Stimulated activated CD4-positive, alpha-beta T cell treated with anti-CD3 and anti-CD28 coated beads, Interleukin-2, amount 100 ng/mL, for 24 hours (primary cell): ENCODE data around the gene HOXC6.
"Not testable (repeated sequence)": the region's sequence is repeated elsewhere in the genome, so short reads cannot be mapped to it uniquely, and the experiment has no call there.

Source experiments
- DNase-seq, 2 donors: peaks; one replicate each; pipeline ENCODE4 v3.0.0-alpha.2; 2020

Gene HOXC6

DNA sequence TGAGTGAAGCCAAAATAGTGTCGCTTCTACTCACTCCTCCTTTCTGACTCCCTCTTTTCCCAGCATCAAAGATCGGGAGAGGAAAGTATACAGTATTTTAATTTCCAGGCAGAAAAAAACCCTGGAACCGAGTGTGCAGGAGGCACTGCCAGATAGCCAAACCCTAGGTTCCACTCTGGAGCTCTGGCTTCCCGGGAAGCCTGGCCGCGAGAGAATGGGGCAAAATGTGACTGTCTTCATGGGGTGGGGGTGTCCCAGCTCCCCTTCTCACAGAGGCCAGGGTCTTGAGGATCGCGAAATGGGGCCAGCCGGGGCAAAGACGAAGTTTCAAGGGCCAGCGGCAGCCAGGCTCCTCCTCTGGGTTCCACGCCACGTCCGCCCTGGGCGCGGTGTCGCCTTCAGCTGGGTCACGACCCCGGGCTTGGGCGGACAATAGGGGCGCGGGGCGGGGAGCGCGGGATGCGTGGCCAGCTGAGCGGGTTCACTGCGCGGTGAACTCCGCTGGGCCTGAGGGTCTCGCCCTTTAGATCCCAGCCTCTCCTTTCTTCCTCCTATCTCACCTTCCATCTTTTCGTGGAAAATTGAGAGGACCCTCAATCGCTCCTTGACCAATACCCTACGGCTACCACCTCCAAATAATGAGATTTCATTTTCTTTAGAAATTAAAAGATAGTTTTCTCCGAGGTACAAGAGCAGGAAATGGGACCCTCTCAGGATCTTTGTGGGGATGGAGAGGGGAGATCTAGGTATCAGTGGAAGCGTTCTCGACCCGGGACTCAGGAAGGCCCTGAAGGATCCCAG, 32.1 kb downstream of the HOXC6 start:
- no peak for DNase-seq

DNA sequence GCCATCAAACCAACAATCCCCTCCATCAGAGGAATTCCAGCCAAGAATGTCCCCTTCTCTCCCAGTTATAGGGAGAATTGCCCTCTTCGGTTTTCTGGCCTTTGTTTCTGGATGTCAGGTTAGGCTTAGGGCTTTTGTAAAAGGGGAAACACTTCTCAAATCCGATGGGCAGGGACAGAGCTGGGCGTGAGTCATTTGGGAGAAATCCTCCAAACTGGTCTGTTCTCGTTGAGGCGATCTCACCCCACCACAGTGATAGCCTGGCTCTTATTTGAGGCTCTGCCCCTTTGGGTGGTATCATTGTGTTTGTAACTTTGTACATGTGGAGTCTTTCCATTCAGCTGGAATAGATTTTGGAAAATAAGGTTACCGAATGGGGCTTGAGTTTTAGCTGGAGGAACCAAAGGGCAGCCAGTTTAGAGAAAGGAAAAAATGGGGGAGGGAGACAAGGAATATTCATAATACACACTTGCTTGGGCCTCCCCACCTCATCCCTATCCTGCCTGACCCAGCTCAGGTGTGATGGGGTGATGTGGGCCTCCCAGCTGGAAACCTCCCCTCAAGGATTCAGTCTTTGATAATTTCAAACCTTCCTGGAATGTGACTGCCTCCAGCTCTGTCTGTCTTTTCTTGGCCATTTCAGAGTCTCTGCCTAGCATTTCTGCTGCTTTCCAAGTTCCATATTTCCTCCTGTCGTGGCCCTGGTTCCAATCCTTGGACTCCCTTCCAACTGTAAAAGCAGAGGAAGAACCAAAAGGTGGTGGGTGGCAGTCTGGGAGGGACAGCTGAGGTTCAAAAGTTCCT, 32.9 kb downstream of the HOXC6 start:
- DNase-seq = no peak

DNA sequence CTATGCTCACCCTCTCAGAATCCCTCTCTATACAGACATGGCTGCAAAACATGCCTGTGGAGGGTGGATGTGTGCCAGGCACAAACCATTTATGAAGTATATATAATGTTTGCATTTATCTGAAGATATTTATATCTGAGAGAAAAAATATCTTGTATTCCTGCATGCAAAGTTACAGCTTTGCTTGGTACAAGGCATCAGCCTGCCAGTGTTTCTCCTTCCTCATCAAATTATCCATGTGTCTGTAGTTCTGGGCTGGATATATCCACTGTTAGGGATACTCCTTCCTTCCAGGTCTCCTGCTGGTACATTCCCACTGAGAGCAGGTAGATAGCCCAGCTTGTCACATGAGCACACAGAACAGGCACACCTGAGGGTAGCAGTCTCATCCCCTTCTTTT, 37.4 kb downstream of the HOXC6 start:
- no peak for DNase-seq

DNA sequence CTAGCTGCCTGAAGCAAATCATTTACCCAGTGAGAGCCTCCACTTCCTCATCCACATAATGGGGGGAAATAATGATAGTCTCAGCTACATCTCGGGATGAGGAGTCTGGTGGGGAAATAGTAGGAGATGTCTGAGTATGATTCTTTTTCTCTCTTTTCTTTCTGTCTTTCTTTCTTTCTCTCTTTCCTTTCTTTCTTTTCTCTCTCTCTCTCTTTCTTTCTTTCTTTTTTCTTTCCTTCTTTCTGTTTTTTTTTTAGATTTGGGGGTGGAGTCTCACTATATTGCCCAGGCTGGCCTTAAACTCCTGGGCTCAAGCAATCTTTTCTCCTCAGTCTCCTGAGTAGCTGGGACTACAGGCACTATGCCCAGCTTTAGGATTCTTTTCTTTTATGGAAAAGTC, 38.2 kb downstream of the HOXC6 start:
- no peak for DNase-seq

DNA sequence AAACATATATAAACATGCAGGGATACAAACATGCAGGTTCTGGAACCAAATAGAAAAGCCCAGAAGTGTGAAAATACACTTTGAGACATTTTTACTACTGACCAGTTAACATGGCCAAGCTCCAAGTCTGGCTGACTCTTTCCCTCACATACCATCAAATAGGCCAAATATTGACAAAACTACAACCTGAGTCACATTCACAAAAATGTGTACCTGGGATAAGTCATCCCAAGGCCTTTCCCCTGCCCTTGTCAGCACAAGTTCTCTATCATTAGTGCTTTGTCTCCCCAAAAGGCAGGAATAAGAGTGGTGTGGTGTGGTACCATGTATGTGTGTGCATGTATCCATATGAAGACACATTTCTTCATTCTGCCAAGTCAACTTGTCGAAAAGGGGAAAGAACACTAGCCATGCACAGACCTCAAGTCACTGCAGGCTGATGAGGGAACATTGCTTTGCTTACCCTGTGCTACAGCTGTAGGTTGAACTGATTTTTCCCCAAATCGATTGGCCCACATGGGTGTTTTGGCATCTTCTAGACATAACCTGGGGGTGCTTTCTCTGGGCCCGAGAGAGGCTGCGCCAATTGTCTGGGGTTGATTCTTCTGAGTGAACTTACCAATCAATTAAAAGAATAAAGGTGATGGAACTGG, 40.3 kb downstream of the HOXC6 start:
- DNase-seq = no peak

DNA sequence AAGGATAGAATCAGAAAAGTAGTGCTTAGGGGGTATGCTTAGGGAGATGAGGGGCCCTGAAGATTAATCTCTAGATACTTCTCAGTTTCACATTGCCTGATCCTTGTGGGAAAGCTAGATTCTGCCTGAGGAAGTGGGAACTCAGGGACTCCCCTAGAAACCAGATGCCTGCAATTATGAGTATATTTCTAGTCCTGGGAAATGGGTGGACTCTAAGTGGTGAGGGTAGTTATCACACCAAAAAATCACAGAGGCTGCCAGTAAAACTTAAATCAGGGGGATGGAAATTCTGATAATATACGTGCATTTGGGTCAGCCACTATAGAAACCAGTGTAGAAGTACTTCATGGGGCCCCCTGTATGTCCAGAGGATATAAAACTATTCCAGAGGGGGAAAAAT, 43.7 kb downstream of the HOXC6 start:
- no peak for DNase-seq

DNA sequence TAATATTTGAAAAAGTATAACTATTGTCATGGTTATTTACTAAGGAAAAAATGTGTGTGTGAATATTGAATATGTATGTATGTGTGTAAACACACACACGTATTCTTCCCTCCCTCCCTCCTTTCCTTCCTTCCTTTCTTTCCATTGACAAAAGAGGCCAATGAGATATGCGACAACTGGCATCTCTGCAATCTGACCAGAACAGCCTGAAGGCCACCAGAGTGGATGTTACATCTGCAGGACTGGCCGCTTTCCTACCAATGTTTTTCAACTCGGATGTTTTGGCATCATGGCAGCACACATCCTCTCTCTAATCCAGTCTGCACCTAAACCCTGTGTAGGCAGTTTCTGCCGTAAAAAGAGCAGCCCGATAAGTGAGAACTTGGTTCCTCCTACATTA, 46.1 kb downstream of the HOXC6 start:
- no peak for DNase-seq

DNA sequence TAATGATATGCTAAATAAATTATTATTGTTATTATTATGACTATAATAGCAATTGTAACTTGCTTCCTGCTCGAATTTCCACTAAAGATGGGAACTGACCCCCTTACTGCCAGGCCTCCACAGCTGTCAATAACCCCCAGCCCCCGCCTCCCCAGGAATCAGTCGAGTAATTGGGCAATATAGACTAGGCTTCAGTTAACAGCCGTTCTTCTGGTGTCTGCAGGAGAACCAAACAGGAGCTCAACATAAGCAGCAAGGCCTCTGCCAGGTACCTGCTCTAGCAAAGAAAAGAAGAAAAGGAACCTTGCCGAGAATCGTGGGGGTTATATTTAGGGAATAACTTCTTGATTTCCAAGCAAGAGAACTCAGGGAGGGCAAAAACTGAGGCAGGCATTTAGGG, 47.2 kb downstream of the HOXC6 start:
- no peak for DNase-seq

DNA sequence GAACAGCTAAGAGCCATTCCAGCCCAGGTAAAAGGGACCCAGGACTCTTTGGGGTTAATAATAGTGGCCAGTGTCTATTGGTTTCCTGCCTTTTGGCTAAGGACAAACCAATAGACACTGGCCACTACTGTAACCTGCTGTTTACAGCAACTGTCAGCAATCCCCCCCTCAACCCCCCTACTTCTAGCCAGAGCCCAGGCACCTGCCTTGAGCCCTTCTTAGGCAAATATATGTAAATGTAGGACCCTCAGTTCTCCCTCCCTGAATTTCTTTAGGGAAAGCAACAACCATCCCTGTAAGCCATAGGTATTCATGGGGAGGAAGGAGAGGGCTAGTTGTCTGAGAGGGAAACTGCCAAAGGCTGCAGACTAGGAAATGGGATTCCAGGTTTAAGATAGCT, 47.7 kb downstream of the HOXC6 start:
- no peak for DNase-seq

DNA sequence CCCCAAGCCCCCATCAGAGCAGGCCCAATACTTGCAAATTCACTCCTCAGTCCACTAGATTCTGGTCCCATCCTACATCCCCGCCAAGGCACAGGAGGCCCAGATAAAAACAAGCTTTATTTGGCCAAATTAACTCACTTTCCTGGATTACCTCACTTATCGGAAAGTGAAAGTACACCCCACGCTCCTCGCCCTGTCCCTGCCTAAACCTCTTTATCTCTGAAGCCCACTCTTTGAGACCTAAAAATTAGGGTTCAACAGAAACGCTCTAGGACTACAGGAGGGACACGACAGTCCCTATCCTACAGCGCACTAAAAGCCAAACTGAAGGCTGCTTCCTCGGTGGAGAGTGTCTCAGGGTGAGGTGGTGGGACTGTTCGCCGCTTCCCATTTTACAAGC, 49.6 kb downstream of the HOXC6 start:
- not testable (repeated sequence) for DNase-seq

DNA sequence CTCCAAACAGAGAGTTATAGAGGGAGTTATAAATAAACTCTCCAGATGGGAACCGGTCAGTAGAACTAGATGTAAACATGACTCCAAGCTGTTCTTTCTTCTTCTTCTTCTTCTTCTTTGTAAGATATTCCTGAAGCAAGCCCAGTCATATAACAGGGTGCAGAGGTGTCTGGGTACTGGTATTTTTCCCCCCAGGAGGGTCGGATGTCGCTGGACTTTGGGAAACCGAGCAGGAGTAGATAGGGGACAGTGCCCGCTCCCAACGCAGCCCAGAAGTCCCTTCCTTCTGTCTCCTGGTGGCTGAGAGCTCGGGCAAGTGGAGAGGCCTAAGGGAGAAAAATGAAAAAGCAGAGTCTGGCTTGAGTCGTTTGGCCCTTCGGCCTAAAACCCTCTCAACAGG, 50.9 kb downstream of the HOXC6 start:
- not testable (repeated sequence) for DNase-seq
